ENCODE results near the gene GPD2. TPM values are rescaled to one million over a fixed set of nuclear protein-coding genes. Genes with fewer than 3 reads are reported as not detected.

GPD2 gene
- total and polyA plus RNA-seq, 2 of the 13 experiments (the other 11 are each of a cell fraction or from before 2014, with no cell fraction given), result not detected

GRCh38 chr2:156400706-156401678 lies 35.2 kb upstream of the GPD2 start (continued):
- no peak for TF ChIP-seq KIAA2018 (CRISPR knock-in tag; IDR thresholded peaks at IDR 0.05; ENCODE audit: borderline replicate concordance)
- no peak for TF ChIP-seq DMAP1 (CRISPR knock-in tag; IDR thresholded peaks at IDR 0.05)
- TF ChIP-seq ZNF644 (CRISPR knock-in tag; IDR thresholded peaks at IDR 0.05; ENCODE audit: low read depth), result no peak
- no peak; the same call in 2 of the 3 replicates for TF ChIP-seq MXI1 (IDR thresholded peaks at IDR 0.05; ENCODE audit: borderline replicate concordance, low read depth, low read length)
- TF ChIP-seq GATA4 (IDR thresholded peaks at IDR 0.05; ENCODE audit: borderline replicate concordance, low read depth), result no peak
- TF ChIP-seq MLXIP (CRISPR knock-in tag; IDR thresholded peaks at IDR 0.05; ENCODE audit: borderline replicate concordance), result no peak
- TF ChIP-seq ZFP41 (CRISPR knock-in tag; IDR thresholded peaks at IDR 0.05; ENCODE audit: borderline replicate concordance), result no peak
- no peak for TF ChIP-seq SP1 (IDR thresholded peaks at IDR 0.05)
- 0 out of 2 replicates have a peak, but pooled peaks have one; percentile 14 for TF ChIP-seq SP1 (CRISPR knock-in tag; IDR thresholded peaks at IDR 0.05)
- peak; percentile 32; the same call in 1 of the 2 replicates for TF ChIP-seq MXD4 (CRISPR knock-in tag; IDR thresholded peaks at IDR 0.05)
- peak; percentile 5; the same call in 1 of the 2 replicates for TF ChIP-seq MIER2 (CRISPR knock-in tag; IDR thresholded peaks at IDR 0.05)
- TF ChIP-seq LRRFIP1 (CRISPR knock-in tag; conservative IDR thresholded peaks at IDR 0.05), result no peak
- TF ChIP-seq SRSF1 (optimal IDR thresholded peaks at IDR 0.05; ENCODE audit: low read depth, low read length), result peak; percentile 36
- TF ChIP-seq ZNF337 (CRISPR knock-in tag; IDR thresholded peaks at IDR 0.05; ENCODE audit: borderline replicate concordance, low read depth), result peak; percentile 55; the same call in 1 of the 2 replicates
- TF ChIP-seq REPIN1 (CRISPR knock-in tag; IDR thresholded peaks at IDR 0.05; ENCODE audit: borderline replicate concordance, low read depth), result no peak
